ENCODE results near the gene NTM. TPM values are rescaled to one million over a fixed set of nuclear protein-coding genes. Genes with fewer than 3 reads are reported as not detected.

Gene NTM
- total RNA-seq, 2 donors from 2014 or later, result 1.7 to 3.6 TPM

GRCh38 chr11:131969261-131969660 lies 598.8 kb downstream of the NTM start:
- peaks cover under 1% of the 10 kb centered on the region for H3K4me1 Mint-ChIP-seq
- TF ChIP-seq CTCF (conservative IDR thresholded peaks at IDR 0.05), result no peak
- no peak for DNase-seq
- no peak overlapping the region for H3K4me3 Mint-ChIP-seq
- peaks cover 1% of the 10 kb centered on the region for H3K27me3 Mint-ChIP-seq (ENCODE audit: insufficient read depth)
- 89 to 100% methylated on average over 1 to 2 of the region's 2 CpGs for WGBS, 2 experiments (ENCODE audit: insufficient coverage in 1 of 2, insufficient read length in 1 of 2)
- no peaks in the 10 kb centered on the region for H3K9me3 Mint-ChIP-seq
- H3K4me1 ChIP-seq (ENCODE audit: control insufficient read depth, insufficient read depth, low read length), result no peaks in the 10 kb centered on the region
- H3K27ac ChIP-seq (ENCODE audit: low read depth, low read length), result no peak overlapping the region
- H3K27ac Mint-ChIP-seq, result no peak overlapping the region
- no peaks in the 10 kb centered on the region for H3K27me3 ChIP-seq (ENCODE audit: control insufficient read depth, insufficient read depth, low read length, poor library complexity, severe bottlenecking)
- no peak overlapping the region for H3K4me3 ChIP-seq (ENCODE audit: low read length)
- no peak overlapping the region for H3K9ac ChIP-seq (ENCODE audit: extremely low read depth, low read length, poor library complexity, severe bottlenecking)
- H3K36me3 ChIP-seq (ENCODE audit: control insufficient read depth, insufficient read depth, low read length), result no peaks in the 10 kb centered on the region
- no peaks in the 10 kb centered on the region for H3K9me3 ChIP-seq (ENCODE audit: control insufficient read depth, low read length)
- H3K36me3 Mint-ChIP-seq (ENCODE audit: low read depth), result no peaks in the 10 kb centered on the region

DNA sequence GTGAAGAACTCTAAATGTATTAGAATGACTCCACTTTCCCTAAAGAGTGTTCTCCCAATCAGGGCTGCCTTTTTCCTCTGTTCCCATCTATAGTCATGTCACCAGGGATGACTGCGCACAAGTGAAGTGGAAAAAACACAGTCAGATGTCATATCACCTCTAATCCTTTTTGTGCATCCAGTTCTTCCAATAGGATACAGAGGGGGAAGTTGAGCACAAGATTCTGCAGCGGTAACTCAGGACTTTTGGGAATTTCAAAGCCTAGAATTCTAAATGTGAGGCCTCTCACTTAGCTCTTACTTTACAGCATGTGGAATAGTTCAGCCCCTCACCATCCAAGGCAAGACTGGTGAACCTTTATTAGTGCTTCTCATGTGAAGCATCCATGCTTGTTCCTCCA lies 602.6 kb downstream of the NTM start:
- Histone ChIP-seq H3K4me3 (ENCODE audit: low read length) (no peak overlapping the region), H3K36me3 (ENCODE audit: control insufficient read depth, insufficient read depth, low read length) (no peaks in the 10 kb centered on the region), H3K9me3 (ENCODE audit: control insufficient read depth, low read length) (no peaks in the 10 kb centered on the region), H3K27me3 (ENCODE audit: control insufficient read depth, insufficient read depth, low read length, poor library complexity, severe bottlenecking) (no peaks in the 10 kb centered on the region), H3K9ac (ENCODE audit: extremely low read depth, low read length, poor library complexity, severe bottlenecking) (no peak overlapping the region), H3K27ac (ENCODE audit: low read depth, low read length) (no peak overlapping the region), H3K4me1 (ENCODE audit: control insufficient read depth, insufficient read depth, low read length) (no peaks in the 10 kb centered on the region)
- H3K36me3 Mint-ChIP-seq (ENCODE audit: low read depth), result no peaks in the 10 kb centered on the region
- 90 to 100% methylated on average over 2 of the region's 2 CpGs for WGBS, 2 experiments (ENCODE audit: insufficient coverage in 1 of 2, insufficient read length in 1 of 2)
- no peak for DNase-seq
- peaks cover 4% of the 10 kb centered on the region for H3K4me1 Mint-ChIP-seq
- peaks cover 4% of the 10 kb centered on the region for H3K27me3 Mint-ChIP-seq (ENCODE audit: insufficient read depth)
- H3K4me3 Mint-ChIP-seq, result no peak overlapping the region
- H3K9me3 Mint-ChIP-seq, result no peaks in the 10 kb centered on the region
- H3K27ac Mint-ChIP-seq, result no peak overlapping the region
- no peak for TF ChIP-seq CTCF (conservative IDR thresholded peaks at IDR 0.05)

DNA sequence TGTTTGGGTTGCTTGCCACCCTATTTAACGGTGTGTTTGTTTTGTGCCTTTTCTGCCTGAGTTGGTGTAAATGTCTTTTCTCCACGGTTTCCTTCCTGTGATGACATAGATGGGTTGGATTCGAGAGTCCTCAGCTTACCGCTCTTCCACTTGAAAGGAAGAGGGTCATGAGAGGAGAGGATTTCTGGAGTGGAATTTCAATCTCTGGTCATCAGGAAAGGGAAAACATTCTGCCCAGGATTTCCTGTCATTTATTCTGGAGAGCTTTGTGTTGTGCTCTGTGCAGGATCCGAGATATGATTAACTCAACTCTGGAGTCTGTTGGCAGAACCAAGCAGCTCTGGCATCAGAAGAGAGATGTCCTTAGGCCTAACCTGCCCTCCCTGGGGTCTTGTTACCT lies 605.2 kb downstream of the NTM start:
- peaks cover 4% of the 10 kb centered on the region for H3K27me3 Mint-ChIP-seq (ENCODE audit: insufficient read depth)
- no peak overlapping the region for H3K27ac Mint-ChIP-seq
- H3K4me3 ChIP-seq (ENCODE audit: low read length), result no peak overlapping the region
- DNase-seq, result no peak
- no peak overlapping the region for H3K27ac ChIP-seq (ENCODE audit: low read depth, low read length)
- no peaks in the 10 kb centered on the region for H3K36me3 ChIP-seq (ENCODE audit: control insufficient read depth, insufficient read depth, low read length)
- H3K9ac ChIP-seq (ENCODE audit: extremely low read depth, low read length, poor library complexity, severe bottlenecking), result no peak overlapping the region
- H3K4me3 Mint-ChIP-seq, result no peak overlapping the region
- H3K4me1 ChIP-seq (ENCODE audit: control insufficient read depth, insufficient read depth, low read length), result no peaks in the 10 kb centered on the region
- WGBS, 2 experiments (ENCODE audit: insufficient coverage in 1 of 2, insufficient read length in 1 of 2), result 95 to 100% methylated on average over 2 to 5 of the region's 5 CpGs
- H3K9me3 ChIP-seq (ENCODE audit: control insufficient read depth, low read length), result no peaks in the 10 kb centered on the region
- peaks cover 9% of the 10 kb centered on the region for H3K4me1 Mint-ChIP-seq
- no peak for TF ChIP-seq CTCF (conservative IDR thresholded peaks at IDR 0.05)
- no peaks in the 10 kb centered on the region for H3K27me3 ChIP-seq (ENCODE audit: control insufficient read depth, insufficient read depth, low read length, poor library complexity, severe bottlenecking)
- no peaks in the 10 kb centered on the region for H3K36me3 Mint-ChIP-seq (ENCODE audit: low read depth)
- H3K9me3 Mint-ChIP-seq, result no peaks in the 10 kb centered on the region
